ENCODE measurements around the gene DUOX2.
"Not testable (repeated sequence)": the region's sequence is repeated elsewhere in the genome, so short reads cannot be mapped to it uniquely, and the experiment has no call there.

The DUOX2 gene

DNA sequence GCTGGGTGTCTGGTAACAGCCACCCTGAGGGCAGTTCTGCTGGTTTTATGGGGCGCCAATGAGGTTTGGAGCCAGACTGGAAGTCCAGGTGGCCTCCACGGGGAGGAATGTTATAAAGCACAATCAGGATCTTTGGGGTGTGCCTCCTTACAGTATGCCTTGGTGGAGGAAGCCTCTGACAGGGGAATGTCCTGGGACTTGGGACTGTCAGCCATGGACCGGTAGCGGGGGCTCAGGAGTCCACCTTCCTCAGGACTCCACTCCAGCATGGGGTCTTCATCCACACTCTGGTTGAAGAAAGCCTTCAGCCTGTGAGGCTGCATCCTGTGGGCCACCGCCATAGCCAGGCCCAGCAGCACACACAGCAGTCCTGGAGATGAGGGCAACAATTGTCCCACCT is 5.0 kb upstream of the DUOX2 start:
- no peak for DNase-seq

DNA sequence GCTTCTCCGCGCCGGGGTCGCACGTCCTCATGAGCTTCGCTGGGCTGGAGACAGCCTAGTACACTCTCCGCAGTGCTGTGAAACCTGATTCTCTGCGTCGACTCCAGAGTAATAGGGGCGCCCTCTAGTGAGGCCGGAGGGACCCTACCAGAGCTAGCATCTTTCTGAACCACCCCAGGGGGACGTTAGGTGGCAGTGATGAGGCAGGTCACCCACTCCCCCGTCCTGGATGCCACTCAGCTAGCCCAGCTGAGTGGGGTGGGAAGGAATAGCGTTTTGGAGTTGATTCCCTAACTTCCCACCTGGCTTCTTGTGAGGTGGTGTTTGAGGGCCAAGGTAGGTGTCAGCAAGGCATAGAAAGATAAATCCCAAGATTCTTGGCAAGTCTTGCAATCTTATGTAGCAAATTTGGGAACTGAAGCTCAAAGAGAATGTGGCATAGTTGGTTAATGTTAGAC is 4.2 kb upstream of the DUOX2 start:
- peak; percentile 18 to 54 for DNase-seq

GRCh38 chr15:45117308-45118130 is 3.5 kb upstream of the DUOX2 start:
- DNase-seq: no peak

DNA sequence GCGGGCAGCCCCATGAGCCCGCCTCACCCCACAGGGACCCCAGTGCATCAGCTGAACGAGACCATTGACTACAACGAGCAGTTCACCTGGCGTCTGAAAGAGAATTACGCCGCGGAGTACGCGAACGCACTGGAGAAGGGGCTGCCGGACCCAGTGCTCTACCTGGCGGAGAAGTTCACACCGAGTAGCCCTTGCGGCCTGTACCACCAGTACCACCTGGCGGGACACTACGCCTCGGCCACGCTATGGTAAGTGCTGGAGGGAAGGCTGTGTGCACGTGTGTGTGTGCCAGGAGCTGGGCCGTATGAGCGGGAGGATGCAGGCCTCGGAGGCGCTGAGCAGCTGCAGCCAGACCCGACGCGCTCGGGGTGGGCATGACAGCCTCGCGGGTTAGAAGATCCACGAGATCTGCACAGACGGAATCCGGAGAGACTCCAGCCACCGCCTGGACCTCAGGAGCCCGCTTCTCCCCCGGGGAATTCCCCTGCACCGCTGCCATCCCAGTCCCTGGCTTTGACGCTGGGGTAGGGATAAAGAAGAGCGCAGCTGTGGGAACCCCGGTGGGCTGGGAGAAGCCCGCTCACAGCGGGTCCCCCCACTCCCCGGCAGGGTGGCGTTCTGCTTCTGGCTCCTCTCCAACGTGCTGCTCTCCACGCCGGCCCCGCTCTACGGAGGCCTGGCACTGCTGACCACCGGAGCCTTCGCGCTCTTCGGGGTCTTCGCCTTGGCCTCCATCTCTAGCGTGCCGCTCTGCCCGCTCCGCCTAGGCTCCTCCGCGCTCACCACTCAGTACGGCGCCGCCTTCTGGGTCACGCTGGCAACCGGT is 2.7 kb upstream of the DUOX2 start:
- DNase-seq: no peak

DNA sequence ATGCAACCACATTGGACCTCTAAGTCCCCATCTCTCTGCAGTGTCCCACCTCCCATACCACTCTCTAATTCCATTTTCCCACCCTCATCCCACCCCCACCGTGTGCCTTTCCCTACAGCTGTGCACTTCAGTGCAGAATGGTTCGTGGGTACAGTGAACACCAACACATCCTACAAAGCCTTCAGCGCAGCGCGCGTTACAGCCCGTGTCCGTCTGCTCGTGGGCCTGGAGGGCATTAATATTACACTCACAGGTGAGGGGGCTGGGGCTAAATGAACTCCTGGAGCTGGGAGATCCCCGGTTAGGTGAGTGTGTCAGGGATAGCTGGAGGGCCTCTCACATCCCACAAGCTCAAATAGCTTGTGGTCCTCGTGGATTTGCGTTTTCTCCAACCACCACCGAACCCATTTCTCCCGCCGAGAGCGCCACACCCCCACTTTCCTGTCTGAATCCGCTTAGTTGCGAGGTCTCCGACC is 2.1 kb upstream of the DUOX2 start:
- DNase-seq: no peak

DNA sequence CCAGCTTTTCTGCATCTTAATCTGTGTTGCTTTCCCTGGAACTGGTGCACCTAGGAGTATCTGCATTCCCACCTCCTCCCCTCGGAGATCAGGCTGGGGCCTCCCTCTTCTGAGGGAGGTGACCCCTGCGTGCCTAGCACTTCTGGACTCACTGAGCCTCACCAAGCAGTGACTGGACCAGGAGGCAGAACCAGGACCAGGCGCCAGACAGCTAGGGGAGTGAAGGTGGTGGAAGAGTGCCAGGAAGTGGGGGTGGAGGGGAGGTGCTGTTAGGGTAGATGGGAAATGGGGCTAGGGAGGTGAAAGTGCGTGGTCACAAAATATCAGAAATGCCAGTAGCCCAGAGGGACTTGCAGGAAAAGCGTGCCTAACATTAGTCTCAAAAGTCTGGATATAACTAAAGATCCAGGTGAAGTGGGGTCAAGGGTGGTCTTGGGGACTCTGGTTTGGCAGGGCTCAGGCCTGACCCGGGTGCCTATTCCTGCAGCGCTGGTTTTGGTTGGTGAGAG is 1.4 kb upstream of the DUOX2 start:
- DNase-seq: no peak

GRCh38 chr15:45114751-45115085 is 746 bp upstream of the DUOX2 start:
- DNase-seq: no peak

GRCh38 chr15:45113380-45113990 is 487 bp downstream of the DUOX2 start:
- no peak for DNase-seq

- DNase-seq: no peak
Measured at GRCh38 chr15:45112591-45113379, 1.2 kb downstream of the DUOX2 start.

GRCh38 chr15:45112143-45112590 is 1.8 kb downstream of the DUOX2 start:
- no peak for DNase-seq

- no peak for DNase-seq
Measured at GRCh38 chr15:45111390-45112142, 2.4 kb downstream of the DUOX2 start.

- DNase-seq: no peak
Measured at GRCh38 chr15:45110256-45110820, 3.6 kb downstream of the DUOX2 start.

DNA sequence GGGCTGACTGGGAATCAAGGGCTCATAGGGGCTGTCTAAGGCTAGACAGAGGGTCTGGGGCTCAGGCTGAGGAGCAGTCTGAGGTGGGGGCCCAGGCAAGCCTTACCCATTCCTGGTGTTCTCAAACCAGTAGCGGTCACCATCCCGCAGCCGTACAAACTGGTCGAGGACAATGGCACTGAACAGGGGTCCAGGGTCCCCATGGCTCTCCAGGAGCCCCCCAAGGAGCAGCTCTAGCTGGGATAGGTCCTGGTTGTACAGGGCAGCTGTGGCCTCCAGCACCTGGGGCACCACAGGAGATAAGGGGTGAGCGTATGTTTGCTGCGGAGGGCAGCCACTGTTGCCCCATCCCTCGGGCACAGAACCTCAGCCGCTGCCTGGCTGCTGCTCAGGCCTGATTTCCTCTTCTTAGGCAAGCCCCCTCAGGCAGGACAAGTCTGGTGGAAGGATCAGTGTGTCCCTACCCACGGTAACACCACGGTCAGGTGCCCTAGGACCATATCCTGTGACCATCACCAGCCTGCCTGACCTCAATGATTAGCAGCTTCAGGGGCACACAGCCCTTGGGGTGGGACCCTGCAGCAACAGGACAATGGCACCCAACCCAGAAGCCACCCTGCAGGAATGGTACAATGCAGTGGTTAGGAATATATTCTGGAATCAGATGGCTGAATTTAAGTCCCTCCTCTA is 5.9 kb downstream of the DUOX2 start:
- DNase-seq: no peak

DNA sequence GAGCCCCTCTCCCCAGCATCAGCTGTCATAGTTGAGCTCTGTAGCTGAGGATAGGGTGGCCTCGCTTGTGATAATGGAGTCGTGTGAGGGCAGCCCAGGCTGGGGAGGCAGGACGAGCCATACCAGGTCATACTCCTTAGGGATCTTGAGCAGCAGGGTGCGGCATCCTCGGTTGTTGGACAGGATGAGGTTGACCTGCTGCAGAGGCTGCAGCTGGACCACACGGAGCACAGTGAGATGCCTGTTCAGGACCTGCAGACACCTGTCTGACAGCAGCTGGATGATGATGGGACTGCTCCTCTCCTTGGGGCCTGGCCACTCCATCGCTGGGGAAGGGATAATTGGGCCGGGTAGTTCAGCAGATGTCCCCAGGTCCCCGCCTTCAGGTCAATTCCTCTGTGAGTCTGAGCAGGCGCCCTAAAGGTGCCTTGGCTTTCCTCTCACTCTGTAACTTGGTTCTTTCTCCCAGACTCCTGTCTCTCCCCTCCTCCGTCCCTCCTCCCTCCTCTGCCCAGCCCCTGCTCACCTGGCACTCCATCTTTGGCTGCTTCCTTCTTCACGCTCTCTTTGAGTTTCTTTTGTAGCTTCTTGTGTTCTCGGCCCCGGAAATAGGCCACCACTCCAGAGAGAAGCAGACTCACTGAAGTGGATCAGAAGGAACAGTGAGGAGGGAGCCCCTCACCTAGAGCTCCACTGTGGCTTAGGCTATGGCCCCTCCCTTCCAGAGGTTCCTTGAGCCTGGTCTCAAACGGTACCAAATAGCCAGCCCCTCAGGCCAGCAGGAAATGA is 7.8 kb downstream of the DUOX2 start:
- DNase-seq: no peak

GRCh38 chr15:45105586-45105985 is 8.4 kb downstream of the DUOX2 start:
- DNase-seq: no peak

GRCh38 chr15:45104170-45104569 is 9.8 kb downstream of the DUOX2 start:
- not testable (repeated sequence) for DNase-seq

DNA sequence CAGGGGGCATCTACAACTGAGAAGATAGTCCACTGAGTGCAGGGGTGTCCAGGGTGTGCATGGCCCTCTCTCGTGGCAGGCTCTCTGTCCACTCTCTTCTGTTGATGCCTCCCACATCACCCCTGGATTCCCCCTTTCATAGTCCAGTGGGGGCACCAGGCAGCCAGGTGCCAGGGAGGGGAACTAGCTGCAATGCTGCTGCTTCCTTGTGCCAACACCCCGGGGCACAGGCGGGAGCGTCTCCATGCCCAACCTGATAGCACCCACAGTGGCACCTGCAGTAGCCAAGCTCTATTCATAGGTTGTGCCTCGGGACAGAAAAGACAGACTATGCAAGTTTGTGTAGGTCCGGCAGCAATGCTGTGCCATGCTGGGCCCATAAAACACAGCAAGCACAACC is 11.7 kb downstream of the DUOX2 start:
- no peak for DNase-seq

DNA sequence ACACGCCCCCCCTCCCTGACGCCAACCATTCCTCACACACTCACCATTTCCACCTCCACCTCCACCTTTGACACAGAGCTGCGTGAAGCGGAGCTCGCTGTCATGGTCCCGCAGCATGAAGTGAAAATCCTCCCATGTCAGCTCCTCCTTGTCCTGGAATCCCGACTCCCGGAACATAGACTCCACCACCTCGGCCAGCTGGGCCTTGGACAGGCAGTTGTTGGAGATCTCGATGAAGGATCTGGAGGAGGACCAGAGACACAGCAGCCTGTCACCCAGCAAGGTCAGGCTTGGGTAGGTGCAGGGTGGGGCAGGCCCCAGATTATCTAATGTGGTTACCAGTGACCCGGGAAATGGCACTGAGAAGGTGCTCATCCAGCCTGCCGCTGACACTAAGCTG is 12.2 kb downstream of the DUOX2 start:
- DNase-seq: no peak

DNA sequence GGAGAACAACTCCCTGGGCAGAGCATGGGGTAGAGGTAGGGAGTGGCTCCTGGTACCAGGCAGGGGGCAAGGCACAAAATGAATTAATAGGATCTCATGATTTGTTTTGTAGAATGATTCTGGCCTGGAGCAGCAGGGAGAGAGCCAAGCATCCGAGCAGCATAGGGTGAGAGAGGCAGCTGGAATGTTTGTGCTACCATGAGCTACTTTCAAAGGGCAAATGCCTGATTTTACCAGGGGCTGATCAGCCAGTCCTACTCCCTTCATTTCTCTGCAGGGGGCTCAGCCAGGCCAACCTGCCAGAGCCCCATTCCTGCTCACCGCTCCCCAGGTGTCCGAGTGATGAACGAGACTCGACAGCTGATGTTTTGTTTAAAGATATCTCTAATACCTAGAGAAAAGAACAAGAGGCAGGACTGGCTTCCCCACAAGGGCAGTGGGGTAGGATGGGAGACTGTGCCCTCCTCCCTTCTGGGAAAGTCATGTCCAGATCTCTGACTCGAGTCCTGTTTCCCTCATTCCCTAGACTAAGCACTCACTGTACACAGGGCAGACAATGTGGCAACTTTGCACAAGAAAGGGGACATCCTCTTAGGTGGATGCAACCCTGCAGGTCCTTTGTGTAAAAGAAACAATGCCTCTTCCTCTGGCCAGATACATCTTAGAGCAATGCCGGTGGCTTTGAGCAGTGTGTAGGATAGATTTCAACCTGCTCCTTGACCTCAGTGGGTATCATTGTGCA is 12.9 kb downstream of the DUOX2 start:
- no peak for DNase-seq
